ENCODE data around the gene ABHD13.
"Not testable (repeated sequence)": the region's sequence is repeated elsewhere in the genome, so short reads cannot be mapped to it uniquely, and the experiment has no call there.

Gene ABHD13

DNA sequence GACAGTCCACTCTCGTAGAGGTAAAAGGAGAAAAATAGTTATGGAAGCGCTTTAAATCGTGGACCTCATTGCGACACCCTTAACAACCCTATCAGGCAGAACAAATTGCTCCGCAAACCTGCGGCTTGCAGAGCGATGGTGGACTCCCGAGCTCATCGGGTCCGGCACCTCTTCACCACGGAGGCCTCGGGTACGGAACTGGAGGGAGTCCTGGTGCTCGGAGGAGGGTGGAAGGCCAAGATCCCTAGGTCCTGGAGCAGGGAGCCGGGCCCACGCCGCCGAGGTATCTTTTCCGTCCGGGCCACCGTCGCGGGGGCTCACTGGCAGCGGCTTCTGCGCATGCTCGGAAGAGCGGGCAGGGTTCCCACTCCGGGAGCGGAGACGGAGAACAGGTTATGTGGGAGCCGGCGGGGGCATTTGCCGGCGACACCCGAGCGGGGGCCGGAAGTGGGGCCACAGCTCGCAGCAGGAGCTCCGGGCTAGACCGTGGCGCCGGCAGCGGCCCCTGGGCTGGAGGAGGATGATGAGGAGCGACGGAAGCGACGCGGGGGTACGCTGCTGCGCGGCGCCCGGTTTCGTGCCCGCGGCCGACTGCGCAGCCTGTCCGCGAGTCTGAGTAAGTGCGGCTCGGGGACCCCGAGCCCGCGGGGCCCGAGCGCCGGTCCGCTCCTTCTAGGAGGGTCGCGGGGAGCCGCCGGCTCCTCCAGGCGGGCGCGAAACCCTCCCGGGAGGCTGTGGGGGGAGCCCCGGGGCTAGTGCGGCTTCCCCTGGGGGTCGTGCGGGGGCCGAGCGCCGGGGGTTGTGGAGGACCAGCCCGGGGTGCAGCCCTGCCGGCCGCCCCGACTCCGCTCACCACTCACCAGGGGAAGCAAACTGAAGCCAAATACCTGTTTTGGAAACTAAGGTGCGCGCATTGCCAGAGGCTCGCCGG lies at the start of gene ABHD13:
ABHD13 (plus strand) TSS at position 349 of the 931 bp plus-strand sequence. CDS start 10,827 bp downstream, outside the sequence.
- peak; percentile 75 to 84 for DNase-seq (ENCODE audit: low read depth in 2 of 2)

DNA sequence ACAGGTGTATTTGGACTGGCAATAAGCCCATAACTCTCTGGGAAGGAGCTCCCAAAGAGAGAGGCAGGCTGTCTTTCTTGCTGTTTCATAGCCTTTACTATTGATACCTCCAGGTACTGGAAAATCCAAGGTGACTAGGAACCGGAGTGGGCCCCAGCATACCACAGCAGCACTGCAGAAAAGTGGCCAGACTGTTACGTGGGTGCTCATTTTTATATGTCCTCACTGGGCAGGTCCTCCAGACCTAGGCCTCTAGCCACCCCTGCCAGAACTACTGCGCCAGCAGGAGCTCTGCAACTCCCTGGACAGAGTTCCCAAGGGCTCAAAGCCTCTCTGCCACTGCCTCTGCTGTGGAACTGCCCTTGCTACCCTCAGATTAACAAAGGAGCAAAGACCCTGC lies 49.3 kb upstream of the ABHD13 start:
- DNase-seq (ENCODE audit: low read depth in 2 of 2), result no peak

DNA sequence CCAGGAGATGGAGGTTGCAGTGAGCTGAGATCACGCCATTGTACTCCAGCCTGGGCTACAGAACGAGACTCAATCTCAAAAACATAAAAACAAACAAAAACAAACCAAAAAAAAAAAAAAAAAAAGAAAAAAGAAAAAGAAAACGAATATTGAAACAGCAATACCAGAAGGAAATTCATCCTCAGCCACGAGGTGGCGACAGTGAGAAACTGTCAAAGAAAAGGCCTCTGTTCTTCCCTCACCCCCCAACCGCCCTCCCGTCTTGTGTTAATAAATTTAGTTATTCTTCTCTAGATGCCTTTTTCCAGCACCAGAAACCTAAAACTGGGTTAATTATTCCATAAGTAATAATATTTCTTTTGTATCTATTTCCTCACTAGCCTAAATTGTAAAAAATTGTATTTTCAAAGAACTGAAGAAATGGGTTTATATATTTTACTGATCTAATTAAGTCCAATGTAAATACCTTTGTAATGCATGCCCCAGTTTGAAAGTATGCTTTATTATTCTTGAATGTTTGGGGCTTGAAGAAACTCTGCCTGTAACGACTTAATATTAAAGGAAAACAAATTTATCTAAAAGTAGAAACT lies 41.4 kb upstream of the ABHD13 start:
- DNase-seq (ENCODE audit: low read depth in 2 of 2), result peak in 1 of 2 donors; percentile 41

DNA sequence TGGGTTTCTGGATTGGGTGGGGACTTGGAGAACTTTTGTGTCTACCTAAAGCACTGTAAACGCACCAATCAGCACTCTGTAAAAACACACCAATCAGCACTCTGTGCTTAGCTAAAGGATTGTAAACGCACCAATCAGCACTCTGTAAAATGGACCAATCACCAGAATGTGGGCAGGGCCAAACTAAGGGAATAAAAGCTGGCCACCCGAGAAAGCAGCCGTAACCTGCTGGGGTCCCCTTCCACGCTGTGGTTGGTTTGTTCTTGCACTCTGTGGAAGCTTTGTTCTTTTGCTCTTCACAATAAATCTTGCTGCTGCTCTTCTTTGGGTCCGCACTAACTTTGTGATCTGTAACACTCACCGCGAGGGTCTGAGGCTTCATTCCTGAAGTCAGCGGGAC lies 40.1 kb upstream of the ABHD13 start:
- DNase-seq (ENCODE audit: low read depth in 2 of 2), result no peak

DNA sequence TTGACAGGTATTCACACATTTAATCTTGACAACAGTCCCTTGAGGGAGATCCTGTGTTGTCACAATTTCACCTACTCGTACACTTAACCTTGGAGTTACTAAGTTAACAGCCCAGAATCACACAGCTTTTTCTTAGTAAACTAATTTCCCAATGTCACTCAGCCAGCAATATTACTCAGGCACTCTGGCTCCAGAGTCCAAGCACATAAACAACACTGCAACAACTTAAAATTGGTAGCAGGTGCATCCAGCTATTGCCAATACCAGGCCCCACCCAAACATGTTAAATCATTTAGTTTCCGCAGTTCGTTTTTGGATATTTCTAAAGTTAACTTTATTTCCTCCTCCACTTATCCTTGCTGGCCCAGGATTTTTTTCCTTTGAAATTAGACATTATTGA lies 35.5 kb upstream of the ABHD13 start:
- DNase-seq (ENCODE audit: low read depth in 2 of 2), result no peak

DNA sequence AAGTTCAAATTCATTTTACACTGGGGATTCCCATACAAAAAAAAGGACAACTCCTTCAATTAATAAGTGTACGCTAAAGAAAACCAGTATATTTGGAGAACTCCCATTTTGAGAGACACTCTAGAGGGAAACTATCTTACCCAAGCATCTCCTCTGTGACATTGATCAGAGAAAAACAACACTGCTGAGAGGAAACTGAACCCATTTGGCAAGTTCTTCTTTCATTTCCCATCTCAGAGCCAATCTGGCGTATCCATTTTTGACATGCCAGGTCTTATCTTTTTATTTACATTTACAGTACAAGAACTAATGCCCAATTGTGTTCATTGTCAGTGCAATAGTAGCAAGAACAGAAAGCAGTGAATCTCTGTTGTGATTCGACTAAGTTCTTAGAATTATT lies 33.0 kb upstream of the ABHD13 start:
- DNase-seq (ENCODE audit: low read depth in 2 of 2), result no peak

DNA sequence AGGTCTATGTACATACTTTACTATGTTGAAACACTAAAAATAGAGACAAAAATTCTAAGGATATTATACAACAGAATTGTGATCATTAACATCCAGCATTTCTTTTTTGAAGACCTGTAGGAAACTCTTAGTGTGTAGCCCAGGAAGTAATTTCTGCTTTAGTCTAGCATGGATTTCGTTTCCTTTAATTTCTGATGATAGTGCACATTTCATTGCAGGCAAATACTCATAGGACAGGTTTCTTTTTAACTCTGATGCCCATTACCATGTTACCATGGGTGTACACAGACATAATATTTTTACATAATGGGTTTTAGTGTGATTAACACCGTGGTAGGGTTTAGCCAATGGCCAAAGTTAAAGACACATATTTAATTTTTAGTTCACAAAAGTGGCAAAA lies 29.9 kb upstream of the ABHD13 start:
- DNase-seq (ENCODE audit: low read depth in 2 of 2), result no peak

DNA sequence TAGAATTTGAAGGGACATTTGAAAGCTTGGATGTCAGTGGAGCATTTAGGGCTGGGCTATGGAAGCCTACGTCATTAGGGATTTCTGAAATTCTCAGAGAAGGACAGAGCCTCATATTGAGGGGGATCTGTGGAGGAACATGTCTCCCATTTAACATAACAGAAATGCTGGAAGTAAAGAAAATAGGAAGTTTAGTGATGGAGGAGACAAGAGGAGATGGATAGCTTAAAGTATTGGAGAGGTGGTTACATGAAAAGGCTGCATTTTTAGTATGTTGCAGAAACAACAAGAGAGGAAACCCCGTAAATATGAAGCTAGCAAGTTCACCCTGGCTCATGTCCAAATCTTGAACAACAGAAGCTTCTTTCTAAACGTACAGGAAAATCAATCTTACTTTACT lies 27.3 kb upstream of the ABHD13 start:
- DNase-seq (ENCODE audit: low read depth in 2 of 2), result no peak

DNA sequence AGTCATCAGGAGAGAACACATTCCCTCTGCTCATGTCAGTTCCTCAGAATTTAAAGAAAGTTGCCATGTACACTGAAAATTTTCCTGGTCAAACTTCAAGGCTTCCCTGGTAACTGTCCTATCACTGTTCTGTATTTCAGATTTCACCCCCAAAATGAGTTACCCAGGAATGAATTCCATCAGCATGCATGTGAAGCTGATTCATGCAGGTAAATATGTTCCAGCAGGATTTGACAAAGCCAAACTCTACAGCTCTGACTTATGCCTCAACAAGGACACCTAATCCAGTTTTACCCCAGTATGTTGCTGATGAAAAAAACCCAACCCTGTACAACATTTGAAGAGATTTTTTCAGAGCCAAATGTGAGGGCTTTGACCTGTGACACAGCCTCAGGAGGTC lies 24.4 kb upstream of the ABHD13 start:
- DNase-seq (ENCODE audit: low read depth in 2 of 2), result no peak

DNA sequence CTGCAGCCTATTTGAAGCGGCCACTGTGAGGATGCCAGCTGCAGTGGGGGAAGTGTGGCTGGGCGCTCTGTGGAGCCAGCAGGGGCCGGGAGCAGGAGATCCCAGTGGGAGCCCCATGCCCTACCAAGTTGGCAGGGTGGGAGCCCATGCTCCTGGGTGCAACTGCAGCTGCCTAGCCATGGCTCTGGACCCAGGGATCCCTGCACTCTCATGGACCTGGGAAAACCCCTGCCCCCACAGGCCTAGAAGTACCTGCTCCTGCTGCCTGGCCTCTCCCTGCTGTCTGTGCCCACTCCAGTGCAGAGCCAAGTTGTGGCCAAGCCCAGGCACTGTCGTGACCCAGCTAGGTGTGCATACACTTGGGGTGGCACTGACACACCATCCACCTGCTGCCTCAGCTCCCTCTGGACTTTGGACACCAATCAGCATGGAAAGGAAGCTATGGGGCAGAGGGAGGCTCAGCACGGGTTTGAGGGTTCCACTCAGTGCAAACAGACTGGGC lies 23.7 kb upstream of the ABHD13 start:
- DNase-seq (ENCODE audit: low read depth in 2 of 2), result no peak

DNA sequence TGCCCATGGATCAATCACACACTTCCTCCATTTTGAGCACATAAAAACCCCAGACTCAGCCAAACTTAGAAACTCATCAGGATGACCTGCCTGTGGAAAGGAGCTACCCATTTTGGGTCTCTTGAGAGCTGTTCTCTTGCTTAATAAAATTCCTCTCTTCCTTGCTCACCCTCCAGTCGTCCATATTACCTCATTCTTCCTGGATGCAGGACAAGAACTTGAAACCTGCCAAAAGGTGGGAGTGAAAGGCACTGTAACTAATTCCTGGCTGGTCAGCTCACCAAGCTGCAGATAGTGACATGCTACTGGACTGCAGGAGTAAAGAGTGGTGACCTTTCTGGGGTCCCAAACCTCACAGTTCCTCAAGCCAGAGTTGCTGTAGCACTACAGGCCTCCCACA lies 23.0 kb upstream of the ABHD13 start:
- DNase-seq (ENCODE audit: low read depth in 2 of 2), result no peak

DNA sequence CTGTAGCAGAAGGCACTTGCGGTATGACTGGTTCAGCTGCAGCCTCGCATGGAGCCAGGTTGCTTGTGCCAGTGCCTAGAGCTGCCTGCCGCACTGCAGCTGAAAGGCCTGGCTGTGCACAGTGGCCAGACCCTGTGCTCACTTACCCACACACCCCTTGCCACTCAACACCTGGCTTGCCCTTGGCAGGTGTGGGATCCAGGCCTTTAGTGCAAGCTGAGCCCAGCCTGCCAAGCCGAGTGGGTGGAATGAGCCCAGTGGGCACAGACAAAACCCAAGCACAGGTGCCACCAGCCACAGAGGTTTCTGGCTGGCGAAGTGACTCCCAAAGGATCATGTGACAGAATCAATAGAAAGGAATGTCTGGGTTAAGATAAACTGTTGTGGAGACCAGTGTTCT lies 22.3 kb upstream of the ABHD13 start:
- no peak for DNase-seq (ENCODE audit: low read depth in 2 of 2)

DNA sequence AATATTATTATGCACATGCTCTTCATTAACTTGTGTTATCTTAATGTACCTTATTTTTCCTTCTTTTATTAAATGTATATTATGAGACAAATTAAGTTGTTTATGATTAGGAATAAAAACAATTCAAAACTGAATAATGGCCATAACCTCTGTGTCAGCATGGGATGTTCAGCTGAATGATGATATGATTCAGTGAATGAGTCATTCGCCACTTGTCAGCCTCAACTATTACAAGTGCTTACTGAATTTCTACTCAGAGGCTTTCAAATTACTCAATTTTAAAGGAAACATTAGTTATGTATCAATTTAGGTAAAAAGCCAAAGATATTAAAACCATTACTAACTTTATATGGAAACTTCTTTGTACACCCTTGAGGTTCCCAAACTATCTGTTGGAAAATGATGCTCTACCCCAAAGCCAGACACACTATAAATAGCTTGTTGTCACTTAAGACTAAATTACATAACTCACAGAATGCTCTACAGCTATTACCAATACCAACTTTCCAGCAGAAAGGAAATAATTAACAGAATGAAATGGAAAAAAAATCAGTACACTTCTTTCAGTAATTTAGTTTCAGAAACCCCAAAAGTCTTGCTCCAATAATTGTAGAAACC lies 17.3 kb upstream of the ABHD13 start:
- DNase-seq (ENCODE audit: low read depth in 2 of 2), result no peak

DNA sequence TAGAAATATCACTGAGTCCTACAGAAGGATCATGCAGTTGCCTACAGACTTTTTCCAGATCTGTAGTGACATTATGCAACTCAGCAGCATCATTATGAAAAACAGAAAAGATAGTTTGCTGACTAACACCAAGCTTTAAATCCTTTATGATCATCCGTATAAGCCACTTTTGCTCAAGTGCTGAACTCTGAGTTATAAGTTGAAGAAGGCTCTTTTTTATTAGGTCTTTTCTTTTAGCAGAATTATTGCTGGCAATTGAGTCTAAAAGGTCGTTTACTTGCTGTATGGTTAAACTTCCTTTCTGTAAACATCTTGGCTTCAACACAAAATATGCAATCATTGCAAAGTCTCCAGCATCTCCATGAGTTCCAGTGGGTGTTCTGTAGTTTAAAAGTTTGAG lies 7.6 kb upstream of the ABHD13 start:
- DNase-seq (ENCODE audit: low read depth in 2 of 2), result no peak

DNA sequence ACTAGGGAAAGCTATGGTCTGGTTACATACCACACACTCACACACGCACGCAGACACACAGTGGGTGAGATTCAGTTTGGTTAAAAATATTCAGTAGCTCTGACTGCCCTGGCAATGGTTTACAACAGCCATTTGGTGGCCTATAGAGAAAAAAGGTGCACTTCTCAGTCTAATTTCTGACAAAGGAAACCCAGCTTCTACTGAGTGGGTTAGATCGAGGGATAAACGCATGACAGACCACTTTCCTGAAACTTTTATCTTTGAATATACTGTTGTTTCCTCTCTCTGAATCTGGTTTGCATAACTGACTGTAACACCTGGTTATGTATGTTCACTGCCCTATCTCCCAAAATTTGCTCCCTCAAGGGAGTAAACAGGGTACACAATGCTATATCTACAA lies 5.3 kb upstream of the ABHD13 start:
- DNase-seq (ENCODE audit: low read depth in 2 of 2), result no peak

DNA sequence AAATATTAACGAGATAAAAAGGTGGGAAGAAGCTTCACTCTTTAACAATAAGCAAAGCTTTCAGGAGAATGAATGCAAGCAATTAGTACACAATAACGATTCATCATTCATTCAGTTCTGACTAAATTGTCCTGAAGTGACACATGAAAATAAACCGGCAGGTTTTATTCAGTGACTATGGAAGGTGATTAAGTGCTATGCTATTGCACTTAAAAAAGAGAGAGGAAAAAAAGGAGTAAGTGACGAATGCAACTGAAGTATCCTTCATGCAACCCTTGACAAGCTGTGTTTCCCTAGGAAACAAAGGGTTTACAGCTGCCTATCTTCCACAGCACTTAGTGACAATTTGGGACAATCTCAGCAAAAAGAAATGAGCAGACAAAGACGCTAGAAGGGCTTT lies 4.2 kb upstream of the ABHD13 start:
- DNase-seq (ENCODE audit: low read depth in 2 of 2), result no peak

DNA sequence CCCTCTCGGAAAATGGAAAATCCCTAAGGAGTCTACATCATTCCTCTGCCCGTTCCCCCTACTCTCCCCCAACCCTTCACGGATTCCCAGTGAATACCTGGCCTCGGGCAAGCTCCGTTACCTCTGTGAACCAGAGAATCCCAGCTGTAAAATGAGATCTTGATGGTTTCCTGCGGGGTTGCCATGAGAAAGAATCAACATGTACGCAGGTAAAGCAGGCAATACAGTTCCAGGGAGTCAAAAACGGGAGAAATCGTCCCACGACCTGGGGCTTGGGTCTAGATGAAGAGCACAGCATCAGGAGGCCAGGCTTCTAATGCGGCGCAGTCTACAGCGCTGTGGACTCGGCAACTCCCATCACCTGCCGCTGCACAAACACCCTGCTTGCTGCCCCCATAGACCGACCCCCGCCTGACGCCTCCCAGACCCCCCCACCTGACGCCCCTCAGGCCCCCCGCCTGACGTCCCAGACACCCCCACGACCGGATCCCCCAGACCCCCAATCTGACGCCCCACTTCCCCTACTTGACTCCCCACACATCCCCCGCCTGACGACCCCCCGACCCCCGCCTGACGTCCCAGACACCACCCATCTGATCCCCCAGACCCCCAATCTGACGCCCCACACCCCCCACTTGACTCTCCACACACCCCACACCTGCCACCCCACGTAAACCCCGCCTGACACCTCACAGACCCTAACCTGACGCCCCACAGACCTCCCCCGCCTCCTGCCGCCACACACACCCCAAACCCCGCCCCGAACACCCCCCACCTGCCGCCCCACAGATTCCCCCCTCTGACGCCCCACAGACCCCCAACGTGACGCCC lies 3.5 kb upstream of the ABHD13 start:
- no peak for DNase-seq (ENCODE audit: low read depth in 2 of 2)

DNA sequence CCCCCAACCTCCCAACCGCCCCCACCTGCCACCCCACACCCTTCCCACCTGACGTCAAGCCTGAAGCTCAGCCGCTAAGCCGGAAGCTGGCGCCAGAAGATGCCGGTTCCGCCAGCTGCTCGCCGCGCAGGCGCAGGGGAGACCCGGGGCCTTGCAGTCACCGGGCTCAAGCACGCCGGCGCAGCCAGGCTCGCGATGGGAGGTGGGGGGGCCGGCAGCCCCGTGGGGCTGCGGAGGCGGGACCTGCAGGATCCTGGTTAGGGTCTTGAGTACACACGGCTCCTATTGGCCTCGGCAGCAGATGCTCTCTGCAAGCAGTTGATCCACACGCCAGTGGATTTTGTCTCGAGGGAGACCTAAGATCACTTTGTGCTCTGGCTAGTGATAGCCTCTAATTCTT lies 2.8 kb upstream of the ABHD13 start, which contains the start of gene LIG4:
LIG4 (minus strand) TSS at position 101 of the 400 bp plus-strand sequence. CDS start 4,268 bp downstream, outside the sequence.
- DNase-seq (ENCODE audit: low read depth in 2 of 2), result peak; percentile 77 to 79

DNA sequence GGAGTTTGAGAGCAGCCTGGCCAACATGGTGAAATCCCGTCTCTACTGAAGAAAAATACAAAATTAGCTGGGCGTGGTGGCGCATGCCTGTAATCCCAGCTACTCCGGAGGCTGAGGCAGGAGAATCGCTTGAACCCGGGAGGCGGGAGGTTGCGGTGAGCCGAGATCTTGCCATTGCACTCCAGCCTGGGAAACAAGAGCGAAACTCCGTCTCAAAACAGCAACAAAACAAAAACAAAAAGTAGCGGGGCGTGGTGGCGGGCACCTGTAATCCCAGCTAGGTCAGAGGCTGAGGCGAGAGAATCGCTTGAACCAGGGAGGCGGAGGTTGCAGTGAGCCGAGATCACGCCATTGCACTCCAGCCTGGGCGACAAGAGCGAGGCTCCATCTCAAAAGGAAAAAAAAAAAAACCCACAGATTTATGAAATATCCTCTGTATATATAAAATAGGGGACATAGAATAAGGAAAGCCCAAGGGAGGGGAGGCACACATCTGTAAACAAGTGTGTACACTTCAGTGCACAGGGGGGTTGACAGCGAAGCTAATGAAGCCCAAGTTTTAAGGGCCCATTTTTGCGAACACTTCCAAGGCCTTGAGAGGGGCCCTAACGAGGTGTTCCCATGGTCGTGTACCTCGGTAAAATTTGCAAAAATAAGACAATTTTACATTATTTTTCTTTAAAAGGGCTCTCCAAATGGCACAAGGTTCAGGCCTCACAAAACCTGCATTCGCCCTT lies 717 bp upstream of the ABHD13 start:
- DNase-seq (ENCODE audit: low read depth in 2 of 2), result not testable (repeated sequence)

DNA sequence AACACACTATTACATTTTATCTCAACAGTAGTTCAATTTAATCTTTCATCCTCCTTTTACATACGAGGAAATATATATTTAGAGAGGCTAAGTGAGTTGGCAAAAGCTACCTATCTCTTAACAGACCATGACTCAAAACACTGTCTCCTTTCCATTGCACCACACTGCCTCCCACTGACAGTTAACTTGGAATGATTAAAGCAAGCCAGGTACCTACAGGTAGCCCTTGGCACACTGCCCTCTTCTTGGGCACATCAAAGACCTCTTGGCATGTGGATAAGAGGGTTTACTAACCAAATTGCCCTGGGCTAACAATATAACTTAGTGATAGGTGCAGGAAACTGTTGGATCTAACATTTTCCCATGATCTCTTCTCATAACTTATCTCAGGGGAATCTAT lies 1.8 kb downstream of the ABHD13 start:
- no peak for DNase-seq (ENCODE audit: low read depth in 2 of 2)
